ENCODE measurements around the gene FEM1B. TPM values are rescaled to one million over a fixed set of nuclear protein-coding genes. Genes with fewer than 3 reads are reported as not detected.

The FEM1B gene
- total and polyA plus RNA-seq, 2 of the 8 experiments (the other 6 are each of a cell fraction or from before 2014, with no cell fraction given) = 36.1 to 83.8 TPM

DNA sequence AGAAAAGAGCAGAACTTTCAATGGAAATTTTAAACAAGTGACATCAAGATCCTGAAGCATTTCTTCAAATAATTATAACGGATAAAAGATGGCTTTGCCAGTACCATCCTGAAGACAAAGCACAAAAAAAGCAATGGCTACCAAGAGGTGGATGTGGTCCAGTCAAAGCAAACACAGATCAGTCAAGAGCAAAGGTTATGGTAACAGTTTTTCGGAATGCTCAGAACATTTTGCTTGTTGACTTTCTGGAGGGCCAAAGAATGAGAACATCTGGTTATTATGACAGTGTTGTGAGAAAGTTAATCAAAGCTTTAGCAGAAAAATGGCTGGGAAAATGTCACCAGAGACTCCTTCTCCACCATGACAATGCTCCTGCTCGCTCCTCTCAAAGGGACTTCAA is 31.5 kb downstream of the FEM1B start (continued):
- no peak for TF ChIP-seq BCL11A (IDR thresholded peaks at IDR 0.05; ENCODE audit: low read depth in 2 of 2, low read length in 2 of 2)

Measured in H1 (cell line).